ENCODE data around the gene ABCC9. TPM values are rescaled to one million over a fixed set of nuclear protein-coding genes. Genes with fewer than 3 reads are reported as not detected.

ABCC9 gene
- polyA plus RNA-seq, 1 of the 3 experiments (the other 2 are of a cell fraction), result 0.02 TPM

DNA sequence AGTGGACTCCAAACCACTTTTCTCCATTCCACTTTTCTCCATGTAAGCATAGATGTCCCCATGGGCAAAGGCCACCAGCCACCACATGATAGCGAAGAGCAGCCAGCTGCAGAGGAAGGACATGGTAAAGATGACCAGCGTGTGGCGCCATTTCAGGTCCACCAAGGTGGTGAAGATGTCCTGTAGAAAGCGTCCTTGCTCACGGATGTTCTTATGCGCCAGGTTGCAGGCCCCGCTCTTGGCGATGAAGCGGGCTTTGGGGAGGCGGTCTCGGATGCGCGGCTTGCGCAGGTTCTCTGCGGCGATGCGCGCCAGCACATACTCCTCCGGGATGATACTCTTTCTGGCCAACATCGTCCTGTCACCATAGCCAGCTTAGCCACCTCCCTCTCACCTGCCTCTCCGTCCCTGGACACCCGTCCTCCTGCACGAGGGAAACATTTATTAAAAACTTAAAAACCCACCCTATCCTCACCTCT is 167.9 kb downstream of the ABCC9 start:
- Histone ChIP-seq H3K4me1 (ENCODE audit: control insufficient read depth in 1 of 2, insufficient read depth in 2 of 2, low read depth in 1 of 2, low read length in 1 of 2) (peaks cover 0 to 9% of the 10 kb centered on the region in 2 experiments; a peak in 3 of 4 replicates), H3F3A (replicated peaks; ENCODE audit: insufficient read depth) (no peaks in the 10 kb centered on the region), H3K27me3 (ENCODE audit: insufficient read depth) (peaks cover 10% of the 10 kb centered on the region), H2AFZ (ENCODE audit: low read depth) (0 out of 2 replicates have a peak overlapping the region, but pooled peaks have one; percentile 24), H3K4me2 (peak overlapping the region; percentile 74; the same call in 1 of the 2 replicates), H3K9me3 (no peaks in the 10 kb centered on the region), H3K36me3 (replicated peaks in 1 of 2; ENCODE audit: control insufficient read depth in 1 of 2, insufficient read depth in 2 of 2, low read length in 1 of 2) (peaks cover 0 to 4% of the 10 kb centered on the region in 2 experiments), H3K9me2 (no peaks in the 10 kb centered on the region), H4K20me1 (ENCODE audit: insufficient read depth) (no peaks in the 10 kb centered on the region), H3K4me3 (ENCODE audit: low read depth in 2 of 2, low read length in 1 of 2) (peak overlapping the region in 1 of 2 experiments; percentile 50; a peak in 1 of 4 replicates), H3K79me2 (ENCODE audit: insufficient read depth) (no peaks in the 10 kb centered on the region), H3K9ac (no peak overlapping the region), H3K27ac (ENCODE audit: low read depth in 2 of 2, low read length in 1 of 2) (peak overlapping the region in 1 of 2 experiments; percentile 86; a peak in 2 of 4 replicates)
- TF ChIP-seq FOSL2 (IDR thresholded peaks at IDR 0.05; ENCODE audit: borderline replicate concordance, low read depth) (no peak), CHD2 (IDR thresholded peaks at IDR 0.05; ENCODE audit: low read length, partially characterized antibody) (no peak), EZH2phosphoT487 (IDR thresholded peaks at IDR 0.05; ENCODE audit: borderline replicate concordance, low read depth) (no peak), JUND (IDR thresholded peaks at IDR 0.05) (no peak), ELF1 (IDR thresholded peaks at IDR 0.05) (no peak), RAD21 (IDR thresholded peaks at IDR 0.05; ENCODE audit: low read length) (peak; percentile 52), RXRA (IDR thresholded peaks at IDR 0.05; ENCODE audit: borderline replicate concordance, low read depth) (no peak), MEF2A (IDR thresholded peaks at IDR 0.05; ENCODE audit: borderline replicate concordance, low read depth) (no peak), TAF1 (IDR thresholded peaks at IDR 0.05; ENCODE audit: borderline replicate concordance, low read depth, low read length) (no peak), NRF1 (IDR thresholded peaks at IDR 0.05; ENCODE audit: low read depth, low read length) (no peak), NFIC (IDR thresholded peaks at IDR 0.05; ENCODE audit: borderline replicate concordance) (no peak), SMC3 (IDR thresholded peaks at IDR 0.05; ENCODE audit: low read depth, low read length) (peak; percentile 34; the same call in 1 of the 2 replicates), TCF12 (IDR thresholded peaks at IDR 0.05) (no peak), TEAD4 (IDR thresholded peaks at IDR 0.05; ENCODE audit: borderline replicate concordance, insufficient read depth) (no peak), FOXM1 (IDR thresholded peaks at IDR 0.05; ENCODE audit: low read depth) (no peak), FOXJ3 (CRISPR knock-in tag; IDR thresholded peaks at IDR 0.05) (peak; percentile 66; the same call in 1 of the 2 replicates), RFX5 (IDR thresholded peaks at IDR 0.05; ENCODE audit: low read length) (no peak)
- TF ChIP-seq, protein P1, sequence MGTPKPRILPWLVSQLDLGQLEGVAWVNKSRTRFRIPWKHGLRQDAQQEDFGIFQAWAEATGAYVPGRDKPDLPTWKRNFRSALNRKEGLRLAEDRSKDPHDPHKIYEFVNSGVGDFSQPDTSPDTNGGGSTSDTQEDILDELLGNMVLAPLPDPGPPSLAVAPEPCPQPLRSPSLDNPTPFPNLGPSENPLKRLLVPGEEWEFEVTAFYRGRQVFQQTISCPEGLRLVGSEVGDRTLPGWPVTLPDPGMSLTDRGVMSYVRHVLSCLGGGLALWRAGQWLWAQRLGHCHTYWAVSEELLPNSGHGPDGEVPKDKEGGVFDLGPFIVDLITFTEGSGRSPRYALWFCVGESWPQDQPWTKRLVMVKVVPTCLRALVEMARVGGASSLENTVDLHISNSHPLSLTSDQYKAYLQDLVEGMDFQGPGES (IDR thresholded peaks at IDR 0.05; ENCODE audit: low read depth, low read length), result no peak
- TF ChIP-seq, protein P2, sequence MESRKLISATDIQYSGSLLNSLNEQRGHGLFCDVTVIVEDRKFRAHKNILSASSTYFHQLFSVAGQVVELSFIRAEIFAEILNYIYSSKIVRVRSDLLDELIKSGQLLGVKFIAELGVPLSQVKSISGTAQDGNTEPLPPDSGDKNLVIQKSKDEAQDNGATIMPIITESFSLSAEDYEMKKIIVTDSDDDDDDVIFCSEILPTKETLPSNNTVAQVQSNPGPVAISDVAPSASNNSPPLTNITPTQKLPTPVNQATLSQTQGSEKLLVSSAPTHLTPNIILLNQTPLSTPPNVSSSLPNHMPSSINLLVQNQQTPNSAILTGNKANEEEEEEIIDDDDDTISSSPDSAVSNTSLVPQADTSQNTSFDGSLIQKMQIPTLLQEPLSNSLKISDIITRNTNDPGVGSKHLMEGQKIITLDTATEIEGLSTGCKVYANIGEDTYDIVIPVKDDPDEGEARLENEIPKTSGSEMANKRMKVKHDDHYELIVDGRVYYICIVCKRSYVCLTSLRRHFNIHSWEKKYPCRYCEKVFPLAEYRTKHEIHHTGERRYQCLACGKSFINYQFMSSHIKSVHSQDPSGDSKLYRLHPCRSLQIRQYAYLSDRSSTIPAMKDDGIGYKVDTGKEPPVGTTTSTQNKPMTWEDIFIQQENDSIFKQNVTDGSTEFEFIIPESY (IDR thresholded peaks at IDR 0.05; ENCODE audit: borderline replicate concordance, low read depth), result no peak
- TF ChIP-seq, protein P3, sequence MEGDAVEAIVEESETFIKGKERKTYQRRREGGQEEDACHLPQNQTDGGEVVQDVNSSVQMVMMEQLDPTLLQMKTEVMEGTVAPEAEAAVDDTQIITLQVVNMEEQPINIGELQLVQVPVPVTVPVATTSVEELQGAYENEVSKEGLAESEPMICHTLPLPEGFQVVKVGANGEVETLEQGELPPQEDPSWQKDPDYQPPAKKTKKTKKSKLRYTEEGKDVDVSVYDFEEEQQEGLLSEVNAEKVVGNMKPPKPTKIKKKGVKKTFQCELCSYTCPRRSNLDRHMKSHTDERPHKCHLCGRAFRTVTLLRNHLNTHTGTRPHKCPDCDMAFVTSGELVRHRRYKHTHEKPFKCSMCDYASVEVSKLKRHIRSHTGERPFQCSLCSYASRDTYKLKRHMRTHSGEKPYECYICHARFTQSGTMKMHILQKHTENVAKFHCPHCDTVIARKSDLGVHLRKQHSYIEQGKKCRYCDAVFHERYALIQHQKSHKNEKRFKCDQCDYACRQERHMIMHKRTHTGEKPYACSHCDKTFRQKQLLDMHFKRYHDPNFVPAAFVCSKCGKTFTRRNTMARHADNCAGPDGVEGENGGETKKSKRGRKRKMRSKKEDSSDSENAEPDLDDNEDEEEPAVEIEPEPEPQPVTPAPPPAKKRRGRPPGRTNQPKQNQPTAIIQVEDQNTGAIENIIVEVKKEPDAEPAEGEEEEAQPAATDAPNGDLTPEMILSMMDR (IDR thresholded peaks at IDR 0.05), result peak; percentile 29
- TF ChIP-seq, protein P4, sequence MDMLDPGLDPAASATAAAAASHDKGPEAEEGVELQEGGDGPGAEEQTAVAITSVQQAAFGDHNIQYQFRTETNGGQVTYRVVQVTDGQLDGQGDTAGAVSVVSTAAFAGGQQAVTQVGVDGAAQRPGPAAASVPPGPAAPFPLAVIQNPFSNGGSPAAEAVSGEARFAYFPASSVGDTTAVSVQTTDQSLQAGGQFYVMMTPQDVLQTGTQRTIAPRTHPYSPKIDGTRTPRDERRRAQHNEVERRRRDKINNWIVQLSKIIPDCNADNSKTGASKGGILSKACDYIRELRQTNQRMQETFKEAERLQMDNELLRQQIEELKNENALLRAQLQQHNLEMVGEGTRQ (IDR thresholded peaks at IDR 0.05; ENCODE audit: borderline replicate concordance, low read depth, low read length), result no peak
- TF ChIP-seq, protein P5, sequence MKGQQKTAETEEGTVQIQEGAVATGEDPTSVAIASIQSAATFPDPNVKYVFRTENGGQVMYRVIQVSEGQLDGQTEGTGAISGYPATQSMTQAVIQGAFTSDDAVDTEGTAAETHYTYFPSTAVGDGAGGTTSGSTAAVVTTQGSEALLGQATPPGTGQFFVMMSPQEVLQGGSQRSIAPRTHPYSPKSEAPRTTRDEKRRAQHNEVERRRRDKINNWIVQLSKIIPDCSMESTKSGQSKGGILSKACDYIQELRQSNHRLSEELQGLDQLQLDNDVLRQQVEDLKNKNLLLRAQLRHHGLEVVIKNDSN (IDR thresholded peaks at IDR 0.05; ENCODE audit: borderline replicate concordance, low read depth), result no peak
- TF ChIP-seq, protein P6, sequence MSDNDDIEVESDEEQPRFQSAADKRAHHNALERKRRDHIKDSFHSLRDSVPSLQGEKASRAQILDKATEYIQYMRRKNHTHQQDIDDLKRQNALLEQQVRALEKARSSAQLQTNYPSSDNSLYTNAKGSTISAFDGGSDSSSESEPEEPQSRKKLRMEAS (IDR thresholded peaks at IDR 0.05; ENCODE audit: low read depth), result no peak
- WGBS (ENCODE audit: low lambda C conversion rate), result 37% methylated on average over 13 of the region's 23 CpGs
- POLR2A ChIA-PET, result no interaction called here
- peak; percentile 43 for DNase-seq
- CTCF ChIA-PET, result interaction anchor here (0.6 to 3.2 kb wide), 18 partner anchors 9 to 221 kb away, joined by 3 to 18 read pairs (median 4); no protein-coding TSS in a partner anchor
